ENCODE data around the gene CAST. TPM values are rescaled to one million over a fixed set of nuclear protein-coding genes. Genes with fewer than 3 reads are reported as not detected.
"Not testable (repeated sequence)": the region's sequence is repeated elsewhere in the genome, so short reads cannot be mapped to it uniquely, and the experiment has no call there.

Gene CAST
- total RNA-seq, 4 donors from 2014 or later: 321 to 971 (median 445) TPM

DNA sequence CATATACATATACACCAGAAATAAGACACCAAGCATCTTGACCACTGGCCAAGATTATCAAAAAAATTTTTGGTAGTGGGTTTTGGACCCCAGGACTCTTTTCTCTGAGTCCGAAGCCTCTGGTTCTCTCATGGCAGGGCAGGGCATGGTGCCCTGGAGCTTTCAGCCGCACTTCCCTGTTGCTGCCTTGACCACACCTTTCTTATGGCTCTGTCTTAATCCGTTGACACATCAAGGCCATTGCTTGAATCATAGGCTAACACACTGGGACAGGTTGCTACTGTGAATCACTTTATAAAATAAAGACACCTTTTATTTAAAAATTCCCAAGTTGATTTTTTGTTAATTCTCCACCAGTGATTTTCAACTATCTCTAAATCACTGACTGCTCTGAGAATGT, 45.4 kb upstream of the CAST start:
- H3K27ac ChIP-seq: no peak overlapping the region
- H3K4me1 ChIP-seq: peaks cover 4 to 16% of the 10 kb centered on the region in 2 donors
- H3K4me3 ChIP-seq: no peak overlapping the region
- in situ Hi-C loops (cut with MboI; ENCODE audit: low sequenced_read_pairs in 4 of 4) (loop anchor here (10.0 to 25.0 kb wide), 4 partner anchors 68 to 754 kb away; partner anchors contain the start of gene ELL2 (in 1 of the 4)), intact Hi-C loops (cut with DNase I; ENCODE audit: low total_unique reads) (loop anchor here (10.0 kb wide), 1 partner anchor 118 kb away; no protein-coding TSS in a partner anchor)
- no peaks in the 10 kb centered on the region for H3K9me3 ChIP-seq
- H3K27me3 ChIP-seq: no peaks in the 10 kb centered on the region
- no peak for ATAC-seq
- DNase-seq: no peak
- TF ChIP-seq, protein P1, sequence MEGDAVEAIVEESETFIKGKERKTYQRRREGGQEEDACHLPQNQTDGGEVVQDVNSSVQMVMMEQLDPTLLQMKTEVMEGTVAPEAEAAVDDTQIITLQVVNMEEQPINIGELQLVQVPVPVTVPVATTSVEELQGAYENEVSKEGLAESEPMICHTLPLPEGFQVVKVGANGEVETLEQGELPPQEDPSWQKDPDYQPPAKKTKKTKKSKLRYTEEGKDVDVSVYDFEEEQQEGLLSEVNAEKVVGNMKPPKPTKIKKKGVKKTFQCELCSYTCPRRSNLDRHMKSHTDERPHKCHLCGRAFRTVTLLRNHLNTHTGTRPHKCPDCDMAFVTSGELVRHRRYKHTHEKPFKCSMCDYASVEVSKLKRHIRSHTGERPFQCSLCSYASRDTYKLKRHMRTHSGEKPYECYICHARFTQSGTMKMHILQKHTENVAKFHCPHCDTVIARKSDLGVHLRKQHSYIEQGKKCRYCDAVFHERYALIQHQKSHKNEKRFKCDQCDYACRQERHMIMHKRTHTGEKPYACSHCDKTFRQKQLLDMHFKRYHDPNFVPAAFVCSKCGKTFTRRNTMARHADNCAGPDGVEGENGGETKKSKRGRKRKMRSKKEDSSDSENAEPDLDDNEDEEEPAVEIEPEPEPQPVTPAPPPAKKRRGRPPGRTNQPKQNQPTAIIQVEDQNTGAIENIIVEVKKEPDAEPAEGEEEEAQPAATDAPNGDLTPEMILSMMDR (IDR thresholded peaks at IDR 0.05 in 4 of 5, conservative IDR thresholded peaks at IDR 0.05 in 1 of 5): no peak
- H3K36me3 ChIP-seq: no peaks in the 10 kb centered on the region

DNA sequence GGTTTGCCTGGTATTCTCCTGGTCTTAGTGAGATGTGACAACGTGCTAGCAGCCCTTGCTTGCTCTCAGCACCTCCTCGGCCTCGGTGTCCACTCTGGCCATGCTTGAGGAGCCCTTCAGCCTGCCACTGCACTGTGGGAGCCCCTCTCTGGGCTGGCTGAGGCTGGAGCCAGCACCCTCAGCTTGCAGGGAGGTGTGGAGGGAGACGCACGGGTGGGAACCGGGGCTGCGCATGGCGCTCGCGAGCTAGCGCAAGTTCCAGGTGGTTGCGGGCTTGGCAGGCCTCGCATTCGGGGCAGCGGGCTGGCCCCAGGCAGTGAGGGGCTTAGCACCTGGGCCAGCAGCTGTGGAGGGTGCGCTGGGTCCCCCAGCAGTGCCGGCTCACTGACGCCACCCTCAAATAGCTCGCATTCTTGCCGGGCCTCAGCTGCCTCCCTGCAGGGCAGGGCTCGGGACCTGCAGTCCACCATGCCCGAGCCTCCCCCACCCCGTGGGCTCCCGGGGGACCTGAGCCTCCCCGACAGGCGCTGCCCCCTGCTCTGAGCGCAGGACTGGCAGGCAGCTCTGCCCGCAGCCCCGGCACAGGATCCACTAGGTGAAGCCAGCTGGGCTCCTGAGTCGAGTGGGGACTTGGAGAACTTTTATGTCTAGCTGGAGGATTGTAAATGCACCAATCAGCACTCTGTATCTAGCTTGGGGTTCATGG, 43.7 kb upstream of the CAST start:
- not testable (repeated sequence) for H3K27me3 ChIP-seq, DNase-seq, H3K27ac ChIP-seq, H3K36me3 ChIP-seq, H3K4me3 ChIP-seq, H3K9me3 ChIP-seq, ATAC-seq
- intact Hi-C loops (cut with DNase I; ENCODE audit: low total_unique reads): loop anchor here (10.0 kb wide), 1 partner anchor 116 kb away; no protein-coding TSS in a partner anchor
- in situ Hi-C loops (cut with MboI; ENCODE audit: low sequenced_read_pairs in 4 of 4): loop anchor here (10.0 to 25.0 kb wide), 4 partner anchors 66 to 756 kb away; partner anchors contain the start of gene ELL2 (in 1 of the 4)
- H3K4me1 ChIP-seq: peaks cover 4 to 16% of the 10 kb centered on the region in 2 donors

DNA sequence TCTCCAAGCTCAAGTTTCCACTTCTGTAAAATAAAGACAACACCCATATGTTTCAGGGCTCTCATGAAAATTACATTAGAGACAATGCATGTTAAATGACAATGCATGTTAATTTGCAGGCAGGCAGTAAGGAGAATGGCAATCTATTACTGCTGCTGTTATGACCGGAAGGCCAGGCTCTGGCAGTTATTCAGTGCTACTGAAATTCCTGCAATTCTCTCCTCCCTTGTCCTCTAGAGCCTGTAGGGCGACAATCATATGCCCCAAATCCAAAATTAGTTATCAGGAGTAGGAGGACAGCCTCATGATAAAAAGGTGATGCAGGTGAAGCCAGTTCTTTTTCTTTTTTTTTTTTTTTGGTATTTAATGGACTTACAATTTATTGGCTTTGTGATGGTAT, 42.2 kb upstream of the CAST start:
- Histone ChIP-seq H3K27me3 (no peaks in the 10 kb centered on the region), H3K27ac (no peak overlapping the region), H3K4me1 (peaks cover 0 to 2% of the 10 kb centered on the region in 2 donors), H3K36me3 (no peaks in the 10 kb centered on the region), H3K4me3 (no peak overlapping the region), H3K9me3 (no peaks in the 10 kb centered on the region)
- in situ Hi-C loops (cut with MboI; ENCODE audit: low sequenced_read_pairs in 4 of 4) (loop anchor here (10.0 to 25.0 kb wide), 4 partner anchors 65 to 758 kb away; partner anchors contain the start of gene ELL2 (in 1 of the 4)), intact Hi-C loops (cut with DNase I; ENCODE audit: low total_unique reads) (loop anchor here (10.0 kb wide), 1 partner anchor 115 kb away; no protein-coding TSS in a partner anchor)
- no peak for DNase-seq
- TF ChIP-seq, protein P1 (IDR thresholded peaks at IDR 0.05 in 4 of 5, conservative IDR thresholded peaks at IDR 0.05 in 1 of 5): no peak
- no peak for TF ChIP-seq POLR2A (IDR thresholded peaks at IDR 0.05)
- ATAC-seq: no peak

- no peak overlapping the region for H3K4me3 ChIP-seq
- no peaks in the 10 kb centered on the region for H3K36me3 ChIP-seq
- DNase-seq: no peak
- no peaks in the 10 kb centered on the region for H3K9me3 ChIP-seq
- TF ChIP-seq, protein P1 (IDR thresholded peaks at IDR 0.05 in 4 of 5, conservative IDR thresholded peaks at IDR 0.05 in 1 of 5): no peak
- TF ChIP-seq POLR2A (IDR thresholded peaks at IDR 0.05): no peak
- H3K27me3 ChIP-seq: no peaks in the 10 kb centered on the region
- no peaks in the 10 kb centered on the region for H3K4me1 ChIP-seq
- in situ Hi-C loops (cut with MboI; ENCODE audit: low sequenced_read_pairs in 4 of 4): loop anchor here in 3 of 4 donors (25.0 kb wide), 3 partner anchors 538 to 762 kb away; partner anchors contain the start of gene ELL2 (in 1 of the 3)
- intact Hi-C loops (cut with DNase I; ENCODE audit: low total_unique reads): no loop called here
- ATAC-seq: no peak
- H3K27ac ChIP-seq: no peak overlapping the region
Observed at GRCh38 chr5:96624596-96624995, 37.6 kb upstream of the CAST start.

DNA sequence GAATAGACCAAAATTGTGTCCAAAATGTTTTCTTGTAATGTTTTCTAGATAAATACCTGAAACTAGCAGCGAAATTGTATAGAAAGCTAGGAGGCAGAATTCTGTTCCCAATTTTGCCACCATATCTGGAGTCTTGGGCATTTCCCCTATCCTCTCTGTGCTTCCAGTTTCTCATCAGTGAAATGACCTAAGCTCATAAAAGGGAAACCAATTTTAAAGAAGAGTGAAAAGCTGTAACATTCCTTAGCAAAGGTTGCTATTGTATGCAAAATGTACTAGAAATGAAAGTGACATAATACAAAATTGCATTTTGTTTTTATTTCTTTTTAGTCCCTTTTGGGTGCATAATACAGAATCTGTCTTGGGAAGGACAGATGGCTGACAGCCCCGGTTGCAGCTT, 36.8 kb upstream of the CAST start:
- H3K9me3 ChIP-seq: no peaks in the 10 kb centered on the region
- no peaks in the 10 kb centered on the region for H3K4me1 ChIP-seq
- in situ Hi-C loops (cut with MboI; ENCODE audit: low sequenced_read_pairs in 4 of 4) (loop anchor here in 1 of 4 donors (25.0 kb wide), 1 partner anchor 537 kb away; no protein-coding TSS in a partner anchor), intact Hi-C loops (cut with DNase I; ENCODE audit: low total_unique reads) (no loop called here)
- H3K4me3 ChIP-seq: no peak overlapping the region
- H3K27ac ChIP-seq: no peak overlapping the region
- no peaks in the 10 kb centered on the region for H3K36me3 ChIP-seq
- no peak for ATAC-seq
- DNase-seq: no peak
- TF ChIP-seq, protein P1 (IDR thresholded peaks at IDR 0.05 in 4 of 5, conservative IDR thresholded peaks at IDR 0.05 in 1 of 5): no peak
- TF ChIP-seq POLR2A (IDR thresholded peaks at IDR 0.05): no peak
- no peaks in the 10 kb centered on the region for H3K27me3 ChIP-seq

Data from gastrocnemius medialis (tissue), 4 donors.